Activated CD8-positive, alpha-beta memory T cell treated with anti-CD3 and anti-CD28 coated beads, Interleukin-2, amount 50 U/mL, for 1 hour (primary cell): Measurements from ENCODE around the gene FBXO34.

Source experiments
- DNase-seq: peaks from one replicate; pipeline ENCODE4 v3.0.0-alpha.2; 2020; ENCODE audit errors: extremely low read depth

Gene FBXO34

DNA sequence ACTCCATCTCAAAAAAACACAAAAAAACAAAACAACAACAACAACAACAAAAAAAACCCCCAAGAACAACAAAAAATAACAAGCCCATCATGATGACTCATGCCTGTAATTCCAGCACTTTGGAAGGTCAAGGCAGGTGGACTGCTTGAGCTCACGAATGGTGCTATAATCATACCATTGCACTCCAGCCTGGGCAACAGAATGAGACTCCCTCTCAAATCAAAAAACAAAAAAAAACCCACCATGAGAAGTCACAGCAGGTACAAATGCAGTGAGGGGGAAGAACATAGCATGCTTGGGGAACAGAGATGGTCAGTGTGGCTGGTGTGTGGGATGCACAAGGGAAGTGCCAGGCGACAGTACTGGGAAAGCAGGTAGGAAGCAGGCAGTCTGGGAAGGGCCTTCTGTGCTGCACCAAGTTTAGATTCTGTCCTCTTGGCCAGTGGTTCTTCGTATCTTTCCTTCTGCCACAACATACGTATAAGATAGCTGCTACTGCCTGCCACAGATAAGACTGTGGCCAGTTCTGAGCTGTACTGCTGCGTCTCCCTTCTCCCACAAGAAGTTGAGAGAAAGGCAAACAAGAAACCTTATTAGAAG is 112.4 kb downstream of the FBXO34 start:
- DNase-seq: no peak

DNA sequence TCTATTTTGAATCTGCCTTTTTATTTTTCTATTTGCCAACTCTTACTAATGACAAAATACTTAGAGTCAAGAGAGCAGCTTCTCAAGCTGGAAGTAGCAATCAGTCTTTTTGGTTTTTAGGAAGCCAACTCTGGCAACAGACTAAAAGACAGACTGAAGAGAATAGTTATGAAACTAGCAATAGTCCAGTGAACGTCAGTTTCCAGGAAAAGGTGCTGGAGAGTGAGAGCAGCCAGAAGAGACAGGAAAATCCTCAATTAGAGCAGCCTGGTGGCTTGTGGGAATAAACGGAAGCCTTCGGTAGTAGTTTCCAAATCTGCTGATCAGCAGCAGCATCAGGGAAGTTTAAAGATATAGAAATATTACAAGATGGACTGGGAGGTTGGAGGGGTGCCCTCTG is 113.3 kb downstream of the FBXO34 start:
- DNase-seq: no peak

DNA sequence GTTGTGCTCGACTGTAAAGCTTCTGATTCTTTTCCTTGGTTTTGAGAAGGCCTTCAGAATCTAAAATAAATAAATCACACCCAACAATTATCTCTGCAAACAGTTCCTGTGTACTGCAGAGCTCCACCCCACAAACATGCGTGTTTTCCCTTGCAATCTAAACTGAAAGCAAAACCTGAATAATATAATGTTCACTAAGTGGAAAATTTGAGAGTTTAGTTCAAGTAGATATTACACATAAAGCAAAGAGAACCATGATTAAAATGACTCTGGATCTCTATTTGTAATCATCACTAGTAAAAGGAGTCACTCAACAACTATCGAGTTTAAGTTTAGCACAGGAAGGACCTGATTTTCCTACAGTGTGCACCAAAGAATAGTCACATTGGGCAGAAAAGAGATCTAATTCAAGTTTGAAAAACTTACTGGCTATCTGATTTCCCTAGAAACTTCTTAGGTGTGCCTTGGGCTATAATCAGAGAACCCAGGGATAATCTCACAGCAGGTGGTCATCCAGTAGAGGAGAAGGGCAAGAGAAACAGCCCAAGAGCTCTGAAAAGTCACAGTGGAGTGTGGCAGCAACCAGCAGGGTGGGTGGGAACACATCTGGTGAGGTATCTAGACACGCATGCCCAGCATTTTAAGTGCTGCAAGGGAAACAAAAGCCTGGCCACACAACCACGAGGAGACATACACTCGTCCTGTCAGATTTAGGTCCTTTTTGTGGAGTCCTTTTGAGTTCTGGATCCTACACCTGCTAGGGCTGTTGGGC is 115.0 kb downstream of the FBXO34 start:
- no peak for DNase-seq

DNA sequence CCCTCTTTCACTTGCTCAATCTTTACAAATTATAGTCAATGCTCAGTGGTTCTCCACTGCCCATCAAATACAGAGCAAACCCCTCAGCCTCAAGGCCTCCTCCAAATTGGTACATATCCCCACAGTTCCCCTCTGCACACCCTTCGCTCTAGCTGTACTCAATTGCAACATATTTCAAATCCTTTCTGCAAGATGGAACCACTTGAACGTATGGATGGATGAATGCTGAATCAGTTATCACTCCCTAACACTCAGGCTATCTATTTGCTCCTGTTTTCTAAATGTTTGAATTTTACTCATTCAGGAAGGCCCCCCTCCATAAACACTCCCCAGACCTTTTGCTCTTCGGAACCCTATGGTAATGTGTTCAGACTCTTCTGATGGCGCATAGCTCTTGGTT is 115.9 kb downstream of the FBXO34 start:
- no peak for DNase-seq

DNA sequence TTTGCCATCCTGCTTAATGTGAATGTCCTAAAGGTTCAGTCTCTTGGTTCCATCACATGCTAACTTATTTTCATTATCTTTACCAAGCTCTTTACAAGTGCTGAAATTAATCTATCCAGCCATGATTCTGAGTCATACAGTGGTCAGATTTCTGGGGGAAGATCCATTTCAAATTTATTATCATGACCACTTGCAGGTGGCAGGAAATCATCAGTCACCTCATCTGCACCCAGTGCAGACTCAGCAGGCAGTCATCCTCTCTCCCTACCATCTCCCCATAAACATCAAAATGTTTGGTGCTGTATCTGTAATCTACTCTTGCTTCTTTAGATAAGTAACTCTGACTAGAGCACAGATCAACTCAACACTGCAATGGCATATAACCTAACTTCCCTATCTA is 116.9 kb downstream of the FBXO34 start:
- no peak for DNase-seq

DNA sequence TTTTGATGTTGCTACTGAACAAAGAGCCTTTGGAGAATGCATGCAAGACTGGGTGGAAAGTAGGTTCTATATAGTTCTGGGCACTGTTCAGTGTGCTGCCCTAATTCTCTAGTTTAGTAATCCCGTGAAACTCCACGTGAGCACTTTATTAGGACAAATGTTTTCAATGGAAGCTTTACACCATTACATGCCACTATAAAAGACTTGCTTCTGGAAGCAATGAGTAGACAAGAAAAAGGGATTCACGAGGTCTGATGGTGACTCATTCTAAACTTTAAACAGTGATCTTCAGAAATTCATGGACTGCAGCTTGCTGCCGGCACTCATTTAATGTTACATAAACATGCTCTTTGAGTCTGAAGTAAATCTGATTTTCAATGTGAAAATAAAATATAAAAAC is 118.1 kb downstream of the FBXO34 start:
- DNase-seq: no peak

DNA sequence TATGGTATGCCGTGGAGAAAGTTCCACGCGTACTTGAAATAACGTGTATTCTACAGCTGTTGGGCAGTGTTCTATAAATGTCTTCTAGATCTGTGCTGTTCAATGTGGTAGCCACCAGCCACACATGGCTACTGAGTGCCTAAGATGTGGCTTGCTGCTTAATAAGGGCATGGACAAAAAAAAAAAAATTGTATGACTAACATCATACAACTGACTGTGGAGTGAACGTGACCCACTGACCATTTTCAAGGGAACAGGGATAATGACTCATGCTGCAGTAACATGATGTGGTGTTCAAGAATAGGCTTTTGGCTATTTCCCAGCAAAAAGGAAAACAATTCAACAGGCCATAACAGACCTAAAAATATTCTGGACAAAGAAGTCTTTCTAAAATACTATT is 127.5 kb downstream of the FBXO34 start:
- no peak for DNase-seq

DNA sequence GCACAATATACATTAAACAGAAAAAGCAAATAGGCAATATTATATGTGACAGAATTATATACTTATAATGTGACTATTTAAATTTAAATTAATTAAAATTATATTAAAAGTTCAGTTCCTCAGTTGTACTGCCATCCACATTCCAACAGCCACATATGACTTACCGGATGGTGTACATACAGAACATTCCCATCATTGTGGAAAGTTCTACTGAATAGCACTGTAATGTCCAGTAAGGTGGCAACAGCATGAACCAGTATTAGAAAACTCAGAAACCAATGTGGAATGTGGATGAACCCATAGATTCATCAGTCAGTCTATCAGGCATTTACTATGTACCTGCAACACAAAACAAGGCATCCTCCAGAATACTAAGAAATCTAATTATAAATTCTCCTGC is 128.0 kb downstream of the FBXO34 start:
- DNase-seq: no peak

DNA sequence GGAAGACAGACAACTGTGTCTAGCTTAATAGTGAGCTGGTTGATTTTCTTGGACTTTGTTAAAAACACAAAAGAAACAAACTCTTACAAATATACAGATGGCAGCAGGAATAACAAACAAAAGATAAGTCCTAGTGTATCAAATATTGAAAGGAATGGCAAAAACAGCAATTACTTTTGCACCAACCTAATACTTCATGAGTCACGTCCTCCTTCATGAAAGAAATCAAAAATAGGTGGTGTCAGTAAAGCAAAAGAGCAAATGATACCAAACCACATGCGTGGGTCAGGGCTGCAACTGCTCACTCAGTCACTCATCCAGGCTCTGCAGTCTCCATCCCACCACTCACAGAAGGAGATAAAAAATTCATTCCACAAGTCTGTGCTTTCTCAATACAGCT is 128.6 kb downstream of the FBXO34 start:
- no peak for DNase-seq

DNA sequence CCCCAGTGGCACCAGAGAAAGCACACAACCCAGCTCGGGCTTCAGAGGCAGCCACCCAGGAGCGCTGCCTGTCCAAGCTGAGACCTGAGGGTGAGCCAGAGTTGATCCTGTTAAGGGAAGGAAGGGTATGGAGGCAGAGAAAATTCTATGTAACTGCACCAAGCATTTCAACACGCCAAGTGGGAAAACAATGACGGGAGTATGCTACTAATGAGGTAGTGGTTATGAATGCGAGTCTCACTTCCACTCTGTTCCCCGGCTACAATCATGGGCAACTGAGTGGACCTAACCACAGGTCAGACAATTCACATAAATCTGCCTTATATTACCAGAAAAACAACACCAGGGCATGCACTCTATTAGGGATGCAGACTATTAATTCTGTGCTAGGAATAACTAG is 130.5 kb downstream of the FBXO34 start:
- no peak for DNase-seq
